Gastrocnemius medialis (tissue), 4 donors: Measurements from ENCODE around the gene MRPL10.

Experiments used
- CTCF ChIP-seq, 5 experiments: fragments of 450-650 bp in 3 of 5; fragments of 200-600 bp in 2 of 5; sonication (generic) in 2 of 5; IDR thresholded peaks in 4 of 5; conservative IDR thresholded peaks in 1 of 5; 1 replicate in 4 of 5; 2 replicates in 1 of 5; pipeline ENCODE4 v1.5.1; 2016 to 2019; ENCODE audit warnings: antibody characterized with exemption in 5 of 5, mild to moderate bottlenecking in 3 of 5, moderate library complexity in 3 of 5
- POLR2A ChIP-seq, 2 donors: fragments of 450-650 bp; IDR thresholded peaks; one replicate each; pipeline ENCODE4 v1.6.1; 2017; ENCODE audit warnings: antibody characterized with exemption in 2 of 2, mild to moderate bottlenecking in 2 of 2, moderate library complexity in 2 of 2

GRCh38 chr17:47831003-47831933 is at the start of gene MRPL10, which contains the start of gene LRRC46:
- TF ChIP-seq CTCF (IDR thresholded peaks at IDR 0.05 in 4 of 5, conservative IDR thresholded peaks at IDR 0.05 in 1 of 5) (peak in 3 of 5 experiments; percentile 12 to 28 (median 22)), POLR2A (IDR thresholded peaks at IDR 0.05) (peak; percentile 79 to 91)
